ENCODE measurements around the gene JARID2.

JARID2 gene

DNA sequence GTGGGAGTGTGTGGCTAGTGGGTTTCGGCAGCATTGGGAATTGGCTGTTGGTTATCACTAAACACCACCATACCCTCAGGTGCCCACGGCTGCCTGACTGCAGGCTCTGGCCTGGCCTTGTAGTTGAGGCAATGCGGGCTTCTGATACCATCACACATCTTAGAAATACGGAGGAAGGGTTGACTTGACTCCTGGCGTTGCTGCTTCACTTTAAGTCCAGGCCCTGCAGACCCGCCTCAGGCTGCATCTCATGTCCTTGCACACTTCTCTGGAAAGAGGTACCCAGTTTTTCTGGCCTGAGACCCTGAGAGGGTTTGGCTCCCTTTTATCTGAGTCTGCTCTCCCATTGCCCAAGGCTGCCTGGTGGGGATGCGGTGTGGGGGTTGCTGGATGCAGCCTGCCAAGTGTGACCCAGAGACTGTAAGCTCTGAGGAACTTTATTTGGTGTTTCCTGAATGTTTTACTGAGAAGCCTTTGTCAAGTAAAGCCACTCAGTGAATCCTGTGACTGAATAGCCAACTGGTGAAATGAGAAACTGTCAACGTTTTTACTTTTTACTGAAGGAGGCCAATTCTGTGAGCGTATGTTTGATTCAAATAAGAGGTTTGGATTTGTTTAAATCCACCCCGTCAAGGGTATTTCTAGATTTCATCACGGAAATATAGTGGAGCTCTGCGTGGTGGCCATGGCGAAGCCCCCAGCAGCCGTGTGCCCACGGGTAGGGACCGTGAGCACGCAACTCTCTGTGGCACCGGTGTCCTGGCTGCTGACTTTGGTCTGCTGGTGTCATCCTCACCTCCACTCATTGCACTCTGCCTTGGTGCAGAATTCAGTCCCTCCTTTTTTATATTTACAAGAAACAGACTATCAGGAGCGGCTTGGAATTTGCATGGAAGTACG lies 256.8 kb downstream of the JARID2 start:
- DNase-seq = no peak

DNA sequence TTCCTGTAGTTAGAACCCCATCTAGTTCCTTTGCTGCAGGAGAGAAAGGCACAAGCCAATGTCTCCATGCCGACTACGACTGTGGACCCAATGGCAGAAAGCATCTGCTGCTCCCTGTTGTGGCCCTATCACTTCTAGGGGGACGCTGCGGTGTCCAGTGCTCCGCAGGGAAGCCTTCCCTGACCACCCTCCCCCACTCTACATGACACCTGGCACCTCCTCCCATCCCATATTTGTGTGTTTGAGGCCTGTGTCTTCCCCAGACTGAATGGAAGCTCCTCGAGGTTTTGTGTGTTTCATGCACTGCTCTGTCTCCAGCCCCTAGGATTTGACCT lies 257.4 kb downstream of the JARID2 start:
- no peak for DNase-seq

DNA sequence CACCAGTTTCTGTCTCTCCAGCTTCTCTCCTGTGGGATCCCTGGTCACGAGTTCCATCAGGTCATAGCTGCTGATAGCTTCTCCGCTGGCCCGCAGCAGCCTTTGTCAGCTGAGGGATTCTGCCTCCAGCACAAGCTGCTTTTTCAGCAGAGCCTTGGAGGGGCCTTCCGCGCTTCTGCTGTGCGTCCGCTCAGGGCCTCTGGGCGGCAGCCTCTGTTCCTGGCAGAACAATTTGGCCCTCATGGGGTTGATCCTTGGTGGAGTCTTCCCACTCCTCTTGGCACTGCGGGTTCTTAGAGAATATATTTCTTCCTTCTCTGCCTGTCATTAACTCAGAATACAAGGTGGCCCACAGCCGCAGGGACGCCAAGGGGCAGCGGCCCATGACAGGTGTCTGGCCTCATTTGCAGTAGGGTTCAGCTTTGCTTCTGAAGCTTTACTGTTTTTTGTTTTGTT lies 258.2 kb downstream of the JARID2 start:
- DNase-seq = peak in 29 of 56 donors; percentile 17 to 54 (median 35)

DNA sequence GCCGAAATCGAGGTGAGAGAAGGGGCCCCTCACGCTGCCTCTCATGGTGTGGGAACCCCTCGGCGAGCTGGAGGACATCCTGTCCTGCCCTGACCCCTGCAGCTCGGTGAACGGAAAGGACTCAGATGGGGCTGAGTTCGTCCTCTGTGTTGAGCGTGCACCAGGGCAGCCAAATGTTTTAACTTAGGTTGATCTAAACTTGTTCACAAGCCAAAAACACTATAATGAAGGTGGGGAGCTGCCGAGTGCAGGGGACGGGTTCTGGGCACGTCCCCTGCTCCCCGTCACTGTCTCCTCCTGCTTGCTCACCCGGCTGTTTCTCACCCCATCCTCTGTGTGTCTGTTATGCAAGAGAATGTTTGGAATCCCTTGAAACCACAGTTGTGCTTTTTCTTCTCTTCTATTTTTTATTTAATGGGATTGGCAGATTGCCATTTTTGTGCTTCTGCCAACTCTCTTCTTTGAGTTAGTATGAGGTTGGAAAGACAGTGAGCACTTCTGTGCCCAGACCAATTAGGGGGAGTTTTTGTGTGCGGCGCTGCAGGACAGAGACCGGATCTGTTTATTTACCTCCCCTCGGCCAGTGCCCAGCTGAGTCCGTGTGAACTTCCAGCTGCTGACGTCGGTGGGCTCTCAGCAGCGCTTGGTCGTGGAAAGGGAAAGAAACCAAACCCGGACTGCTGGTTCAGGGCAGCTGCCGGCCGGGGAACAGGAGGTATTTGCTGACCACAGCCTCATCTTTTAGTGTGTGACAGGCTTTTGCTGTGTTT lies 258.9 kb downstream of the JARID2 start:
- peak in 54 of 56 donors; percentile 31 to 90 (median 70) for DNase-seq

DNA sequence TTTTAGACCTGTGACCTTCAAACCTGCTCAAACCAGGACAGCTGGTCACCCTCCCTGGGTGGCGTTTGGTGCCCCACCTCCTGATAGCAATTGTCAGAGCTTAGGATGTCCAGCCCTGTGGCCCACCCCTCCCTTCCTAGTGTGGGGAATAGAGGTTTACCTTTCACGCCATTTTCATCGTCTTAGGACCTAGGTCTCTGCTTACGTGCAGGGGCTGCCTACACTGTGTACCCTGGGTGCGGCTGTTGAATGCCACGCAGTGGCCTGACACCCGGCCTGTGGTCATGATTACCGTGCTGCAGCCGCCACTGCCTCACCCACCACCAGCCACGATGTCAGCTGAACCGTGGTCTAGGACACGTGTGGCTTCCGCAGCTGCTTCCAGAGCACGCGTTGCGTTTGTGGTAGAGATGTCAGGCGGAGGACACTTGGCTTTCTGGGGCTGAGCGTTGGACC lies 259.6 kb downstream of the JARID2 start:
- DNase-seq = no peak

DNA sequence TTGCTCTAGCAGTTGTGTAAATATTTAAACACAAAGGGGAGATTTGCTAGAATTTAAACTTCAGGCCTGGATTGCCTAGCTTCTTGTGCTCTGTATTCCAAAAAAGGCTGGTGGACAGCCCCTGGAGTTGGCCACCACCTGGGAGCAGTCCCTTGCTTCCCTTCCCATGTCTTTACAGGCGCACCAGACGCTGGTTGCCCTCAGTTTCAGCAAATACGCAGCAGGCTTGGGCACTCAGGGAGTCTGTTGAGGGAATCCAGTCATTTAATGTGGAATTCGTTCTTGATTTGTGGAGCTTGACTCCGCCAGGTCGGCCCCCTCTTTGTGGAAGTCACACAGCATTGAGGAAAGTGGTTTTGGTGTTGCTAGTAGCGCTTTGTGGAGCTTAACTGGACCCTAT lies 260.2 kb downstream of the JARID2 start:
- DNase-seq = no peak

DNA sequence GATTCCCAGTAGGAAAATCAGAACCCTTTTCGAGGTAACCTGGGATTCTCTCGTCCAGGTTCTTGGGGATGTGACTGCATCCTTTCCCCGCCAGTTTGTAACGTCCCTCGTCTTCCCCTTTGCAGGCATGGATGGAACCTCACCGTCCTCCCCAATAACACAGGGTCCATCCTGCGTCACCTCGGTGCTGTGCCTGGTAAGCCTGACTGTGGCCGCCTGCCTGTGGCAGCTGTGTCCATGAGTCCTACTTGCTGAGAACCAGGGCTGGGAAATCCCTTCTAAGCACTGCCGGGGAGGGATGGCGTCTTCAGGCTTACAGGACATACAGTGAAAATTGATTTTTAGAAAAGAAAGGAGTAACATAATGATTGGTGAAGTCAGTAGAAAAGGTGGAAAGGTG lies 261.4 kb downstream of the JARID2 start:
- DNase-seq = no peak

DNA sequence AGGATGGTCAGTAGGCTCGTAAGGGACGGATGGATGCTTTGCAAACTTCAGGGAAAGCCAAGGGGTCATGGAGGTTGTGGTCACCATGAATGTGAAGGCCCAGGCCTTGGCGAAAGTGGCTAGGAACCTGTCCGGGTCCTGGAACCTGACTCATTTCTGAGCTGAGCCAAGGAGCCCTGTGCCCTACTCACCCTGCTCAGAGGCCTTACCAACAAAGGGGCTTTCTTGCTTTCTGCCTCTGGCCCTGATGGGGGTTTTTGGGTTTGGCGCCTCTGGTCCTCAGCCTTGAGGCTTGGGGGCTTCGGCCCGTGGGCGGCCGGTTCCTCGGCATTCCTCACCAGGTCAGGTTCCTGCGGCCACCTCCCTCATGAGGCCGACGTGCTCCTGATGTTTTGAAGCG lies 261.9 kb downstream of the JARID2 start:
- DNase-seq = no peak

DNA sequence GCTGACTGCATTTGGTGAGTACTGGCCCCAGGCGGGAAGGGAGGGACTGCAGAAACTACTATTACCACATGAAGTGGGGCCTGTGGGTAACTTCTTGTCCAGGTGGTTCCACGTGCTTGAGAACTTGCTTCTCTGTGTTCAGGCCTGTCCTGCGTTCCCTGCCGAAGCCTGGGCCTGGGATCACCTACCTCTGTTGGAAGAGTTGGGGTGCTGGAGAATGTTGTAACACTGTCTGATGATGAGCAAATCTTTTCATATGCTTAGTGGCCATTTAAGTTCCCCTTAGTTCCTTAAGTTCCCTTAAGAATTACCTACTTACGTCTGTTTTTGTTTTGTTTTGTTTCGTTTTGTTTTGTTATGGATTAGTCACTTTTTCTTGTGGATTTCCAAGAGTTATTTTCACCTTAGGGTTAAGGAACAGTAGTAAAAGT lies 262.6 kb downstream of the JARID2 start:
- no peak for DNase-seq

DNA sequence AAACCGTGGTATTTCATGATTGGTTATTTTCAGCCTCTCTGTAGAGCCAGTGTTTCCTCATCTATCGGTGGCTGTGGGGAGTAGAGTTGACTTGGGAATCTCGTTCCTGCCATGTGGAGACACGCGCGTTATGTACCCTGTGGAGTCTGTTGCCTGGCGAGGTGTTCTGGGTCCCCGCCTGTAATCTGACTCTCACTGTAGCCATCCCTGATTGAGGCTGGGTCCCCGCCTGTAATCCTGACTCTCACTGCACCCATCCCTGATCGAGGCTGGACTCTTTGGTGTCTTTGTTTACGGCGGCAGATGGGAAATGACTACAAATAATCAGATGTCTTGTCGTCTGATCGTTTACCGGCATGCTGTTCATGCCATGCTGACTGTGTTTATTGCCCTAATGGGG lies 263.1 kb downstream of the JARID2 start:
- no peak for DNase-seq

DNA sequence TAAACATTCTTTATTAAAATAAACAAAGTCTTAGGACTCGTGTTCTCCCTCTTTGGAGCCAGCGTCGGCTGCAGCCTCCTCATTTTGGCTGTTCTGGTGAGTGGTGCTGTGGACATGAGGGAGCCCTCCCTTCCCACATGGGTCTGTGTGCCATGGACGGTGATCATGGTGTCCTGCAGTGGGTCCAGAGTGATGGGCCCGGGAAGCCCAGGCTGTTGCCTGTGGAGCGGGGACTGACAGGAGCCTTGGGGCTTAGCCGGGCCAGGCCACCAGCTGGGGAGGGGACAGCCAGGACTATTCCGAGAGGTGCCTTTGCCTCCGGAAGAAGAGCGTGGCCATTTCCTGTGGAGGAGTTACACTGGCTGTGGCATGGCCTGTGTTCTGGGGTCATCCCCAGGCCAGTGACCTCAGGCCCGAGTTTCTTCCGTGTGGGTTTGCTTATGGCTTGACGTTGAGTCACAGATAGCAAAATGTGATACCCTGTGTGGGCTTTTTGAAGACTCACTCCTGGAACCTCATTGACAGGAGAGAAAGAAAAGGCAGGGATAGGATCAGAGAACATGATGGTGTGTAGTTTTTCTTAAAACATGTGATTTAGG lies 263.6 kb downstream of the JARID2 start:
- DNase-seq = no peak

DNA sequence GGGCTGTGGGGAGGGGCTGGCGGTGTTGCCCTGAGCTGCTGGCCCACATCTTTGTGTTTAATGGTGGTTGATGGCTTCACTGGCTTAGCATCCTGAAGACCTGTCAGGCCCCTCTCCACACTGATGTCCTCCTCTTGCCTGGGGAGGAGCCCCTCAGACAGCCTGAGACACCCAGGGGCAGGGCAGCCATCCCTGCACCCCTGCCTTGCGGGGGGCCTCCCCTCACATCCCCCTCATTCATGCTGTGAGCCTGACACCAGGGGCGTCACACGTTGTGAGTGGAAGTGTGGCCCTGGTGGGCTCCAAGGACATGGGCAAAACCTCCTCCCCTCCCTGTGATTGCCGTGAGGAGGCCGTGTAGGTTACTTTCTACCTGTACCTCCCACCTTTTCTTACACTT lies 264.3 kb downstream of the JARID2 start:
- no peak for DNase-seq

DNA sequence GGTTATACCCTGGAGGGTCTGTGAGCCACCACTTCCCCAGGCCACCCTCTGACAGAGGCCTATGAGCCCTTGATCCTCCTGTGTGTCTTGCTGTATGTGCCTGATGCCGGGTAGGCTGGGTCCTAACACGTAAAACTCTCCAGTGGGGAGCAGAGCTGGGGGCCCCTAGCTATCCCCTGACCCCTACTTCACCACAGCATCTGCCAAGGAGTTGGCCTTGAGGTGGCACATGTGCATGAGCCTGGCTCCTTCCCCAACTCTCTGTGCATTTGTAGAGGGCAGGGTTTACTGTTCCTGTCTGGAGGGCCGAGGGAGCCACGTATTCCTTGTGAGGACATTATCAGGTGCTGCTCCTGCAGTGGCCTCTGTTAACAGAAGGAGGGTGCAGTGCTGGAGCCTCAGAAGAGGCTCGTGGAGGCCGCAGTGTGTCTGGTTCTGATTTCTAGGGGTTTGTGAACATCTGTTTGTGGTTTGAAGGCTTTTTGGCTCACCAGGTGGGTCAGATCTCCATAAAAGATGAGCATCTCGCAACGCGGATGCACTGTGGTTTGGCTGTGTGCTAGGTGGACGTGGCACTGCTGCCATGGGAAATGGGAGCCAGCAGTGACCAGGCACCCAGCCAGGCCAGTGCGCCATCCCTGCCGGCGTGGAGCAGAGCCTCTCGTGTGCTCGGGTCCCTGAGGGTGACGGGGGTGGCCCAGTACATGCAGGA lies 264.8 kb downstream of the JARID2 start:
- no peak for DNase-seq

DNA sequence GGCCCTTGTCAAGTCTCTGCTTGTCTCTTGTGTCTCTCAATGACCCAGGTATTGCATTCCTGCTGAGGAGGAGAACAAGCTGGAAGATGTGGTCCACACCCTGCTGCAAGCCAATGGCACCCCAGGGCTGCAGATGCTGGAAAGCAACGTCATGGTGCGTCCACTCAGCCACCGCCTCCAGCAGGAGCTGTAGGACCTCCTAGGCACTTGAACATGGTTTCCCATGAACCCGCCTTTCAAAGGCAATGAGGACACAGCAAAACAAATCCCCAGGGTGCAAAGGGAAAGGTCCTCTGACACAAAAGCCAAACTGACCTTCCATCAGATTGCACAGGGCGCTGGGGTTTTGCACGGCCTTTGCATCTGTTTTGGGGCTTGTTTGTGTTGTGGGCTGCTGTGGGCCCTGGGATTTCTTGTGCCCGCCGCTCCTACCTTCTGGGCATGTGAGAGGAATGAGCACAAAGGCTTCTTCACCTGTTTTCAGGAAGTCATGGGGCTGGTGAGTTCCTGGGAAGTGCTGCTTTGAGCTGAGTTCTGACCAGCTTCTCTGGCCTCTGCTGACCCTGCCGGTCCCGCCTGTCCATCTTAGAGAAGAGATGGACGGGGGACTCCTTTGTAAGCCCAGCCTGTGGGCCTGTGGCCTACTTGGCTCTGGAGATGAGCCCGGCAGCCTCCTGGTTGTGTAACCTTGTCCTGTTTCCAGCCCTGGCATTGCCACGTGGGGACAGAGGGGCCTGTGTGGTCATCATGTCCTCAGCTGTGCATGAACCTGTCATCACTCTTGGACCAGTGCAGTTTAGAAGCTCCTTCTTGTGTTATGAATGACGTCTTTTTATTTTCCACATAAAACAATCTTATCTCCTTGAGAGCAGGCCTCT lies 265.6 kb downstream of the JARID2 start:
- peak in 23 of 56 donors; percentile 6 to 57 (median 19) for DNase-seq

DNA sequence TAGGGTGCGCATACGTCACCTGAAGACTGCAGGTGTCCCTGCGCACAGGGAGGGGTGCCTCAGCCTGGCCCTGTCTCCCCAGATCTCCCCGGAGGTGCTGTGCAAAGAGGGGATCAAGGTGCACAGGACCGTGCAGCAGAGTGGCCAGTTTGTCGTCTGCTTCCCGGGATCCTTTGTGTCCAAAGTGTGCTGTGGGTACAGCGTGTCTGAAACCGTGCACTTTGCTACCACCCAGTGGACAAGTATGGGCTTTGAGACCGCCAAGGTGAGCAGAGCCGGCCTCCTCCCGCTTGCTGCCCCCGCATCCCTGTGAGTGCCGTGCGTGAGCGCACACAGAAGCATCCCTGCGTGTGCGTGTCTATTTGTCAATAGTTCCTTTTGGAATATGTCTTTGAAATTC lies 266.3 kb downstream of the JARID2 start:
- DNase-seq = peak in 11 of 56 donors; percentile 9 to 34 (median 22)

DNA sequence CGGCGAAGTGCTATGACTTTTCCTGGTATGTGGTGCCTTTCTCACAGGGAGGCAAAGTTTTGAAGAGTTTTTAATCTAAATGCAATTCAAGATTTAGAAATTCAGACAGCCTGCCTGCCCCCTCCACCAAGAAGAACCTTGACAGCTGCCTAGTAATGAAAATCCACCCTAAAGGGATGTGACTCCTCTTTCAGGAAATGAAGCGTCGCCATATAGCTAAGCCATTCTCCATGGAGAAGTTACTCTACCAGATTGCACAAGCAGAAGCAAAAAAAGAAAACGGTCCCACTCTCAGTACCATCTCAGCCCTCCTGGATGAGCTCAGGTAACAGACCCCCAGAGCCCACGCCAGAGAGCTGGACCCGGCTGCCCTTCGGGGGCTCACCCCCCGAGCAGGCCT lies 266.9 kb downstream of the JARID2 start:
- DNase-seq = no peak

DNA sequence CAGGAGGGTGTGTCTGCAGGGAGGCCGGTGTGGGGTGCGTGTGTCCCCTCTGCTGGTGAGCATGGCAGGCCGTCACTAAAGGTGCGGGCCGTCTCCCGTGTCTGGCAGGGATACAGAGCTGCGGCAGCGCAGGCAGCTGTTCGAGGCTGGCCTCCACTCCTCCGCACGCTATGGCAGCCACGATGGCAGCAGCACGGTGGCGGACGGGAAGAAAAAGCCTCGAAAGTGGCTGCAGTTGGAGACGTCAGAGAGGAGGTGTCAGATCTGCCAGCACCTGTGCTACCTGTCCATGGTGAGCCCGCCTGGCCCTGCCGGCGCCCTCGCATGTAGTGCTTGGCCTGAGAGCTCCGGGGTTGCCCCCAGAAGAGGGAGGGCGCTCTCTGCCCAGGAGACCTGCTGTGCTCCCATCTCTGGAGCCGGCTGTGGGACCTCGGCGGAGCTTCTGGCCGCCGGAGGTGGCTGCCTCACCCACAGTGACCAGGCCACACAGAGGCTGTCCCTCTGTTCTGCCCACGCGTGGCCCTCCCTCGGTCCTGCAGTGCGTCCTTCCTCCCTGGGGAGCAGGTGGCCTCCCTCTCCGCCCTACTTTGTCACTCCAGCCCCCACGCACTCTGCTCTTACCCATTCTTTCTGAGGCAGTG lies 267.4 kb downstream of the JARID2 start:
- DNase-seq = no peak

DNA sequence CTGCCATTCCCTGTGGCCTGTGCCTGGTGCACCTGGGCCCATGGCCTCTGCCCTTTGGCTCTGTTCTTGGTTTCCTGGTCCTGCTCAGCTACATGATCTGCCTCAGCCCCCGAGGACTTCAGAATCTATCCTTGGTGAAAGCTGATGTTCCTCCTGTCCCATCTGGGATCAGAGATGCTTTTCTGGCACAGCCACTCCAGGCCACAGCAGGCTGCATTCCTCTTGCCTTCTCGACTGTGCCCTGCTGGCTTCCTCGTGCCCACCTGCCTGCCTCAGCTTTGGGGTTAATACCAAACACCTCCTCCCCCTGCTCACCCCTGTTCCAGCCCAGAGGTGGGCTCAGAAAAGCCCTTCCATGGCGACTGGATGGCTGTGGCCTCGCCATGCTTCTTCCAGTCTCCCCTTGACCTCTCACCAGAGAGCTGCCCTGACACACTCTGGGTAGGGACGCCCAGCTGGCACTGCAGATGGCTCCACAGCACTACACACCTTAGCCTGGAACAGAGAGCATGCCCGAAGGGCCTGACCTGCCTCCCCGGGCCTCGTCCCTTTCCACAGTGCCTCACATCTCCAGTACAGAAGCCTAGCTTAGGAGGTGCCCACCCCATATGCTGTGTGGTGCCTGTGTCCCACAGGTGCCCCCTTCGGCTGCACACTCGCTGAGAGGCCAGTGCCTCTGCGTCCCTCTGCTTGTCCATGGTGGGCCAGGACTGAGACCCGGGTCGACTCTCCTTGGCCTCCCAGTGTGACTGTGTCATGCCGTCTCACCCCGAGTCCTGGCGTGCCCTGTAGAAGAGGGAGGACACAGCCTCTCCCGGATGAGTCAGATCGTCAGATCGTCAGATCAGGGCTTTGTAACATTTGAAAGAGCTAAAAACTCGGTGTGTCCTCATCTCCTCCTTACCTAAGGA lies 268.2 kb downstream of the JARID2 start:
- DNase-seq = no peak

DNA sequence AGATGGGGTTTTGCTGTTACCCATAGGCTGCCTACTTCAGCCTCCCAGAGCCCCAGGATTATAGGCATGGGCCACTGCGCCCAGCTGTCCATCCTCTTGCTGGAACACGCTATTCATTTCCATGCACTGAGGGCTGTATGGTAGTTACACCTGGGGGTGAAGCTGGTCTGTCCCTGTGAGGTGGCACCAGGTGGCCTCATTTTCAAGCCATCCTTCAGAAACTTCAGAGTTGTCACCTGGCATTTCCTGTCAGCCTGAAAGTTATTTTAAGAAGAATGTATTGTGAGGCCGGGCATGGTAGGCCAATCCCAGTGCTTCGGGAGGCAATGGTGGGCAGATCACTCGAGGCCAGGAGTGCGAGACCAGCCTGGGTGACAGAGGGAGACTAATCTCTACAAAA lies 269.4 kb downstream of the JARID2 start:
- DNase-seq = no peak

Data from nucleus accumbens (tissue), 56 donors.